Measurements from ENCODE around the gene PRRC2A. TPM values are rescaled to one million over a fixed set of nuclear protein-coding genes. Genes with fewer than 3 reads are reported as not detected.

The PRRC2A gene
- total and polyA plus RNA-seq, 7 experiments from 2014 or later, result 3.9 to 238 (median 223) TPM

DNA sequence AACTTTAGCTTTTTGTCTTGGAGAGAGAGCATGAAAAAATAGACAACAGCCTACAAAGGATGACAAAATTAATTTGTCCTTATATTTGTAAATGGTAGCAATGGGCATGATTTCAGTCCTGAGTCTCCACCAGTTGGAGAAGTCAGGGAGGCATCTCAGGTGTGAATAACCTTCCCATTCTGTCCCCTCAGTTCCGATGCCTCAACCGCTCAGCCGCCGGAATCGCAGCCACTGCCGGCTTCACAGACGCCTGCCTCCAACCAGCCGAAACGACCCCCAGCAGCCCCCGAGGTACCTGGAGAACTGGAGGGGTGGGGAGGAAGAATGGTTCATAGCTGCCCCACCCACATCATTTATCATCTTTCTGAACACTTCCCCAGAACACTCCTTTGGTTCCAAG is 3.6 kb downstream of the PRRC2A start:
- H3K27me3 ChIP-seq (ENCODE audit: control insufficient read depth in 2 of 2, insufficient read depth in 2 of 2, low read length in 2 of 2), result no peaks in the 10 kb centered on the region
- intact Hi-C loops (cut with micrococcal nuclease), result loop anchor here (5.0 kb wide), 3 partner anchors 333 to 1228 kb away; partner anchors contain the start of genes GNL1 (in 1 of the 2), NELFE (in 1 of the 2), PRR3 (in 1 of the 2) and PSMB9 (in 1 of the 2)
- ChIA-PET CTCF (interaction anchor here (0.6 to 1.2 kb wide), 2 partner anchors 42 to 117 kb away, joined by 3 read pairs; partner anchors contain the start of gene LTB), POLR2A (interaction anchor here (66.4 kb wide), 1 partner anchor 60 kb away, joined by 3078 read pairs; the partner anchor contains the start of genes ATP6V1G2, DDX39B, LST1 and LTA)
- H3K36me3 ChIP-seq (ENCODE audit: control insufficient read depth in 2 of 3, insufficient read depth in 3 of 3, low read length in 3 of 3), result peaks cover 20 to 57% (median 23%) of the 10 kb centered on the region in 3 experiments
- peaks cover 3 to 14% of the 10 kb centered on the region in 2 donors for H3K4me1 ChIP-seq (ENCODE audit: control insufficient read depth in 2 of 2, insufficient read depth in 2 of 2, low read length in 2 of 2)
- Mint-ChIP-seq H3K4me1 (peaks cover 9 to 39% (median 30%) of the 10 kb centered on the region in 7 donors), H3K36me3 (peaks cover 4 to 48% (median 21%) of the 10 kb centered on the region in 5 donors), H3K4me3 (no peak overlapping the region), H3K9me3 (peaks cover 0 to 2% (median 0%) of the 10 kb centered on the region in 11 donors), H3K27ac (peak overlapping the region in 4 of 9 donors; percentile 5 to 74 (median 23)), H3K27me3 (no peaks in the 10 kb centered on the region)
- no peaks in the 10 kb centered on the region for H3K9me3 ChIP-seq (ENCODE audit: control insufficient read depth in 2 of 3, low read length in 3 of 3)
- no peak overlapping the region for H3K4me3 ChIP-seq (ENCODE audit: low read length)
- DNase-seq (no peak), ATAC-seq (no peak)
- no peak overlapping the region for H3K27ac ChIP-seq (ENCODE audit: low read depth, low read length)

DNA sequence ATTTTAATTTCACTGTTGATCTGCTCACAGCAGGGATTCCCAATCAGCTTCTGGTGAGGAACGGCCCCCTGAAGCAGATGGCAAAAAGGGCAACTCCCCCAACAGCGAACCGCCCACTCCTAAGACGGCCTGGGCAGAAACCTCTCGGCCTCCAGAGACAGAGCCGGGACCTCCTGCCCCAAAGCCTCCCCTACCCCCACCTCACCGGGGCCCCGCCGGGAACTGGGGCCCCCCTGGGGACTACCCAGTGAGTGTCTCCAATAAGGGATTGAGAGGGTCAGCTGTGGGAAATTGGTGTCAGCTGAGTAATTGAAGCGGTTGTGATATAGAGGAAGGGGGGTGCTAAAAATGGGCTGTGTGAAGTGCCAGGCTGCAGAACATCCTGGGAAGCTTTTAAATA is 6.4 kb downstream of the PRRC2A start:
- H3K27me3 Mint-ChIP-seq, result no peaks in the 10 kb centered on the region
- ChIA-PET POLR2A (interaction anchor here (0.7 to 66.4 kb wide), 5 partner anchors 13 to 268 kb away, joined by 3 to 3078 read pairs (median 4); partner anchors contain the start of genes ATP6V1G2, BAG6, DDX39B and LST1), CTCF (interaction anchor here (0.6 kb wide), 1 partner anchor 76 kb away, joined by 3 read pairs; no protein-coding TSS in a partner anchor)
- intact Hi-C loops (cut with micrococcal nuclease), result no loop called here
- peaks cover 0 to 28% (median 12%) of the 10 kb centered on the region in 7 donors for H3K4me1 Mint-ChIP-seq
- H3K36me3 Mint-ChIP-seq, result peaks cover 14 to 60% (median 26%) of the 10 kb centered on the region in 5 donors
- peak overlapping the region in 2 of 9 donors; percentile 1 to 34 for H3K27ac Mint-ChIP-seq
- H3K9me3 Mint-ChIP-seq, result no peaks in the 10 kb centered on the region
- Histone ChIP-seq H3K4me3 (ENCODE audit: low read length) (no peak overlapping the region), H3K27ac (ENCODE audit: low read depth, low read length) (no peak overlapping the region), H3K36me3 (ENCODE audit: control insufficient read depth in 2 of 3, insufficient read depth in 3 of 3, low read length in 3 of 3) (peaks cover 20 to 86% (median 29%) of the 10 kb centered on the region in 3 experiments), H3K4me1 (ENCODE audit: control insufficient read depth in 2 of 2, insufficient read depth in 2 of 2, low read length in 2 of 2) (peaks cover 0 to 3% of the 10 kb centered on the region in 2 donors), H3K27me3 (ENCODE audit: control insufficient read depth in 2 of 2, insufficient read depth in 2 of 2, low read length in 2 of 2) (no peaks in the 10 kb centered on the region), H3K9me3 (ENCODE audit: control insufficient read depth in 2 of 3, low read length in 3 of 3) (no peaks in the 10 kb centered on the region)
- no peak for DNase-seq
- no peak for ATAC-seq
- no peak overlapping the region for H3K4me3 Mint-ChIP-seq

DNA sequence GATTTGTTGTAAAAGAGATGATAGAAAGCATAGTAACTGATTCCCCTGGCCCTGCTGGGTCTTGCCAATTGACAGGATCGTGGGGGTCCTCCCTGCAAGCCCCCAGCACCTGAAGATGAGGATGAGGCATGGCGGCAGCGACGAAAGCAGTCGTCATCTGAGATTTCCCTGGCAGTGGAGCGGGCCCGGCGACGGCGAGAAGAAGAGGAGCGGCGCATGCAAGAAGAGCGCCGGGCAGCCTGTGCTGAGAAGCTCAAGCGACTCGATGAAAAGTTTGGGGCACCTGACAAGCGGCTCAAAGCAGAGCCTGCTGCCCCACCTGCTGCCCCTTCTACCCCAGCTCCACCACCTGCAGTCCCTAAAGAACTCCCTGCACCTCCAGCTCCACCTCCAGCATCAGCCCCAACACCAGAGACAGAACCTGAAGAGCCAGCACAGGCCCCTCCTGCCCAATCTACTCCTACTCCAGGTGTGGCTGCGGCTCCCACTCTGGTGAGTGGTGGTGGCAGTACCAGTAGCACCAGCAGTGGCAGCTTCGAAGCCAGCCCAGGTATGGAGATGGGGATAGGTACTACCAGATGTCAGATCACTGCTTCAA is 7.3 kb downstream of the PRRC2A start:
- no peaks in the 10 kb centered on the region for H3K9me3 ChIP-seq (ENCODE audit: control insufficient read depth in 2 of 3, low read length in 3 of 3)
- H3K4me3 ChIP-seq (ENCODE audit: low read length), result no peak overlapping the region
- no peak overlapping the region for H3K27ac ChIP-seq (ENCODE audit: low read depth, low read length)
- DNase-seq (no peak), ATAC-seq (no peak)
- H3K27me3 ChIP-seq (ENCODE audit: control insufficient read depth in 2 of 2, insufficient read depth in 2 of 2, low read length in 2 of 2), result no peaks in the 10 kb centered on the region
- Mint-ChIP-seq H3K4me1 (peaks cover 0 to 20% (median 4%) of the 10 kb centered on the region in 7 donors), H3K27ac (peak overlapping the region in 1 of 9 donors; percentile 36), H3K9me3 (no peaks in the 10 kb centered on the region), H3K27me3 (no peaks in the 10 kb centered on the region), H3K4me3 (no peak overlapping the region), H3K36me3 (peaks cover 14 to 57% (median 26%) of the 10 kb centered on the region in 5 donors)
- intact Hi-C loops (cut with micrococcal nuclease), result no loop called here
- POLR2A ChIA-PET, result interaction anchor here (1.3 to 66.4 kb wide), 3 partner anchors 12 to 64 kb away, joined by 4 to 3078 read pairs (median 7); partner anchors contain the start of genes ATP6V1G2, BAG6, DDX39B and LST1
- peaks cover 20 to 95% (median 35%) of the 10 kb centered on the region in 3 experiments for H3K36me3 ChIP-seq (ENCODE audit: control insufficient read depth in 2 of 3, insufficient read depth in 3 of 3, low read length in 3 of 3)
- H3K4me1 ChIP-seq (ENCODE audit: control insufficient read depth in 2 of 2, insufficient read depth in 2 of 2, low read length in 2 of 2), result no peaks in the 10 kb centered on the region
- CTCF ChIA-PET, result no interaction called here

DNA sequence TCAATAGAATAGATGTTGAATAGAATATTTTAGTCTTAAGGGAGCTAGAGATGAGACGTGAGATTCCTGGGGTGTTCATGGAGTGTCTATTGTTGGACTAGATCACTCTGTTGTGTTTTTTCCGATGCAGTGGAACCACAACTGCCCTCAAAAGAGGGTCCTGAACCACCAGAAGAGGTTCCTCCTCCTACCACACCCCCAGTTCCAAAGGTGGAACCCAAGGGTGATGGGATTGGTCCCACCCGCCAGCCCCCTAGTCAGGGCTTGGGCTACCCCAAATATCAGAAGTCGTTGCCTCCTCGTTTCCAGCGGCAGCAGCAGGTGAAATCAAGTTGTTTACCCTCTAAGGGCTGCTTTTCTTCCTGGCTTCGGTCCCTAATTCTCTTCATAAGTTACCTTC is 8.5 kb downstream of the PRRC2A start:
- H3K9me3 Mint-ChIP-seq, result no peaks in the 10 kb centered on the region
- CTCF ChIA-PET, result no interaction called here
- Histone ChIP-seq H3K27me3 (ENCODE audit: control insufficient read depth in 2 of 2, insufficient read depth in 2 of 2, low read length in 2 of 2) (no peaks in the 10 kb centered on the region), H3K36me3 (ENCODE audit: control insufficient read depth in 2 of 3, insufficient read depth in 3 of 3, low read length in 3 of 3) (peaks cover 27 to 100% (median 39%) of the 10 kb centered on the region in 3 experiments), H3K9me3 (ENCODE audit: control insufficient read depth in 2 of 3, low read length in 3 of 3) (no peaks in the 10 kb centered on the region), H3K4me3 (ENCODE audit: low read length) (no peak overlapping the region), H3K27ac (ENCODE audit: low read depth, low read length) (no peak overlapping the region), H3K4me1 (ENCODE audit: control insufficient read depth in 2 of 2, insufficient read depth in 2 of 2, low read length in 2 of 2) (no peaks in the 10 kb centered on the region)
- POLR2A ChIA-PET, result interaction anchor here (0.5 to 66.4 kb wide), 4 partner anchors 19 to 362 kb away, joined by 3 to 3078 read pairs (median 3); partner anchors contain the start of genes ATP6V1G2, DDX39B, LST1 and LTA
- H3K4me3 Mint-ChIP-seq, result no peak overlapping the region
- ATAC-seq (no peak), DNase-seq (no peak)
- no peaks in the 10 kb centered on the region for H3K27me3 Mint-ChIP-seq
- H3K27ac Mint-ChIP-seq, result peak overlapping the region in 3 of 9 donors; percentile 53 to 86 (median 67)
- intact Hi-C loops (cut with micrococcal nuclease), result no loop called here
- peaks cover 0 to 16% (median 2%) of the 10 kb centered on the region in 7 donors for H3K4me1 Mint-ChIP-seq
- H3K36me3 Mint-ChIP-seq, result peaks cover 13 to 56% (median 26%) of the 10 kb centered on the region in 5 donors

DNA sequence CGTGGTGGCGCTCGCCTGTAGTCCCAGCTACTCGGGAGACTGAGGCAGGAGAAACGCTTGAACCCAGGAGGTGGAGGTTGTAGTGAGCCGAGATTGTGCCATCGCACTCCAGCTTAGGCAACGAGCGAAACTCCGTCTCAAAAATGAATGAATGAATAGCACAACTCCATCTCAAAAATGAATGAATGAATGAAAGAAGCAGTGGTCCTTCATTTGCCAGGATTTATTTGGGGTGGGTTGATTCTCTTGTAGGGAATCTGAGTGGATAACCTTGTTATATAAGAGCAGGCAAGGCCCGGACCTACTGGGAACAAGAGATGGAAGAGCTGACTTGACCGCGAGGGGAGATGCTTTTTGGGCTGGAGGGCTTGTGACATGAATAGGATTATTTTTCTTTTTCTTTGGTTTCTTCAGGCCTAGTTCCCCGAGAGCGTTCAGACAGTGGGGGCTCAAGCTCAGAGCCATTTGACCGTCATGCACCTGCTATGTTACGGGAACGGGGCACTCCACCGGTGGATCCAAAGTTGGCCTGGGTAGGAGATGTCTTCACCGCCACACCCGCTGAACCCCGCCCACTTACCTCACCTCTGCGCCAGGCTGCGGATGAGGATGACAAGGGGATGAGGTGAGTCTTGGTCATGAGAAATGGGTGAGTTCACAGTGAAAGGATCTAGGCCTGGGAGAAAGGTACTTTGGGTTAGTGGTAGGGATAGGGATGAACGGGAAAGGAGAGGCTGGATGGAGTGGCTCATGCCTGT is 9.8 kb downstream of the PRRC2A start:
- intact Hi-C loops (cut with micrococcal nuclease), result no loop called here
- DNase-seq (no peak), ATAC-seq (no peak)
- H3K4me3 Mint-ChIP-seq, result no peak overlapping the region
- H3K9me3 Mint-ChIP-seq, result no peaks in the 10 kb centered on the region
- POLR2A ChIA-PET, result interaction anchor here (0.6 to 1.2 kb wide), 2 partner anchors 23 to 1713 kb away, joined by 3 to 4 read pairs; no protein-coding TSS in a partner anchor
- Histone ChIP-seq H3K36me3 (ENCODE audit: control insufficient read depth in 2 of 3, insufficient read depth in 3 of 3, low read length in 3 of 3) (peaks cover 25 to 100% (median 38%) of the 10 kb centered on the region in 3 experiments), H3K9me3 (ENCODE audit: control insufficient read depth in 2 of 3, low read length in 3 of 3) (no peaks in the 10 kb centered on the region), H3K4me1 (ENCODE audit: control insufficient read depth in 2 of 2, insufficient read depth in 2 of 2, low read length in 2 of 2) (no peaks in the 10 kb centered on the region), H3K27ac (ENCODE audit: low read depth, low read length) (no peak overlapping the region), H3K27me3 (ENCODE audit: control insufficient read depth in 2 of 2, insufficient read depth in 2 of 2, low read length in 2 of 2) (no peaks in the 10 kb centered on the region), H3K4me3 (ENCODE audit: low read length) (no peak overlapping the region)
- peaks cover 15 to 56% (median 29%) of the 10 kb centered on the region in 5 donors for H3K36me3 Mint-ChIP-seq
- H3K27me3 Mint-ChIP-seq, result no peaks in the 10 kb centered on the region
- peak overlapping the region in 3 of 9 donors; percentile 57 to 82 (median 78) for H3K27ac Mint-ChIP-seq
- peaks cover 0 to 17% (median 3%) of the 10 kb centered on the region in 7 donors for H3K4me1 Mint-ChIP-seq
- CTCF ChIA-PET, result no interaction called here

DNA sequence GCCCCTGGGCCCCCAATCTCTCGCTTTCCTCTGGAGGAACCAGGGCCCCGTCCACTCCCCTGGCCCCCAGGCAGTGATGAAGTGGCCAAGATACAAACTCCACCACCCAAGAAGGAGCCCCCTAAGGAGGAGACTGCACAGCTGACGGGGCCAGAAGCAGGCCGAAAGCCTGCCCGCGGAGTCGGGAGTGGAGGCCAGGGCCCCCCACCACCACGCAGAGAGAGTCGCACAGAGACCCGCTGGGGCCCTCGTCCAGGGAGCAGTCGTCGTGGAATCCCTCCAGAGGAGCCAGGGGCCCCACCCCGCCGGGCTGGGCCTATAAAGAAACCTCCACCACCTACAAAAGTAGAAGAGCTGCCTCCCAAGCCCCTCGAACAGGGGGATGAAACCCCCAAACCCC is 10.7 kb downstream of the PRRC2A start:
- H3K4me1 Mint-ChIP-seq, result peaks cover 0 to 15% (median 0%) of the 10 kb centered on the region in 7 donors
- H3K36me3 ChIP-seq (ENCODE audit: control insufficient read depth in 2 of 3, insufficient read depth in 3 of 3, low read length in 3 of 3), result peaks cover 17 to 100% (median 31%) of the 10 kb centered on the region in 3 experiments
- H3K27me3 Mint-ChIP-seq, result no peaks in the 10 kb centered on the region
- intact Hi-C loops (cut with micrococcal nuclease), result no loop called here
- H3K9me3 Mint-ChIP-seq, result no peaks in the 10 kb centered on the region
- no peak for ATAC-seq
- H3K36me3 Mint-ChIP-seq, result peaks cover 15 to 56% (median 30%) of the 10 kb centered on the region in 5 donors
- H3K27me3 ChIP-seq (ENCODE audit: control insufficient read depth in 2 of 2, insufficient read depth in 2 of 2, low read length in 2 of 2), result no peaks in the 10 kb centered on the region
- no peak overlapping the region for H3K4me3 Mint-ChIP-seq
- DNase-seq, result no peak
- H3K9me3 ChIP-seq (ENCODE audit: control insufficient read depth in 2 of 3, low read length in 3 of 3), result no peaks in the 10 kb centered on the region
- no peak overlapping the region for H3K4me3 ChIP-seq (ENCODE audit: low read length)
- ChIA-PET CTCF (no interaction called here), POLR2A (no interaction called here)
- H3K4me1 ChIP-seq (ENCODE audit: control insufficient read depth in 2 of 2, insufficient read depth in 2 of 2, low read length in 2 of 2), result no peaks in the 10 kb centered on the region
- H3K27ac Mint-ChIP-seq, result no peak overlapping the region
- no peak overlapping the region for H3K27ac ChIP-seq (ENCODE audit: low read depth, low read length)

Measured in naive thymus-derived CD4-positive, alpha-beta T cell (primary cell).